HG02970 (cell line): ENCODE measurements around the gene MUL1.

Experiments used
- ATAC-seq: cut with Tn5 transposase; IDR thresholded peaks from one replicate; pipeline ENCODE4 v1.9.1; 2021; ENCODE audit warnings: mild to moderate bottlenecking, moderate library complexity, moderate number of reproducible peaks; ENCODE audit not compliant: unreplicated experiment, low FRiP score

The MUL1 gene

GRCh38 chr1:20472860-20473711 is 34.9 kb downstream of the MUL1 start:
- ATAC-seq = no peak

GRCh38 chr1:20472121-20472520 is 35.8 kb downstream of the MUL1 start:
- no peak for ATAC-seq

- no peak for ATAC-seq
Observed at GRCh38 chr1:20470194-20470593, 37.8 kb downstream of the MUL1 start.

DNA sequence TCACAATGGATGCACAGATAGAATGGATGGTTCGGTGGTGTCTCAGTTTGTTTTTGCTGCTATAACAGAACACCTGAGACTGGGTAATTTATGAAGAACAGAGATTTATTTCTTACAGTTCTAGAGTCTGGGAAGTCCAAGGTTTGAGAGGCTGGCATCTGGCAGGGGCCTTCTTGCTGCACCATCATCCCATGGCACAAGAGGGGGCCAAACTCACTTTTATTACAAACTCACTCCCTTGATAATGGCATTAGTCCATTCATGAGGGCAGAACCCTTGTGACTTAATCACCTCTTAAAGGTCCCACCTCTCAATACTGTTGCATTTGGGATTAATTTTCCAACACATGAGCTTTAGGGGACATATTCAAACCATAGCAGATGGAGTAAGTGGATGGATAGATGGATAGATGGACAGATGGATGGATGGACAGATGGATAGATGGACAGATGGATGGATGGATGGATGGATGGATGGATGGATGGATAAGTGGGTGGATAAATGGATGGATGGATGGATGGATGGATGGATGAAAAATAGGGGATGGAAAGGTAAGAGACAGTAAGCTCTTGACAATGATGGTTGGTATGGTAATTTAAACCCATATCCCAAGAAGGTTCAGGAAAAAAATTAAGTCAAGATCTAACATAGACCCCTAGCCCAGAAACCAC is 38.4 kb downstream of the MUL1 start:
- no peak for ATAC-seq

DNA sequence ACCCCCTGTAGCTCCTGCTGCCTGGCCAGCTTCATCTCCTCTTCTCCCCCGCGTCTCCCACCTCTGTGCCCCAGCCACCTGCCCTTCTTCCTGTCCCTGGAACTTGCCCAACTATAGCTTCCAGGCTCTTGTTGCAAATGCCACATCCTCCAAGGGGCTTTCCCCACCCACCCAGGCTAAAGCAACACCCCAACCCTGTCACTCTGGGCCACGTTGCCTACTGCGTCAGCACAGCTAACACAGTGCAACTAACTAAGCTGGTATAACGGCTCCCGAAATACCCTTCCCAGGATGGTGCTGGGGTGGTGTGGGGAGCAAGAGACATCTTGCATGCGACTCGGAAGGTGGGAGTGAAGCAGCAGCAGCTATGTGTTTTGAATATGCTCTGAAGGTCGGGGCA is 41.7 kb downstream of the MUL1 start:
- no peak for ATAC-seq

GRCh38 chr1:20465187-20465586 is 42.8 kb downstream of the MUL1 start:
- no peak for ATAC-seq

- no peak for ATAC-seq
Observed at GRCh38 chr1:20463502-20463901, 44.4 kb downstream of the MUL1 start.

- ATAC-seq = no peak
Observed at GRCh38 chr1:20462397-20462796, 45.6 kb downstream of the MUL1 start.

GRCh38 chr1:20458717-20459116 is 49.2 kb downstream of the MUL1 start:
- ATAC-seq = no peak

GRCh38 chr1:20454004-20454403 is 53.9 kb downstream of the MUL1 start:
- ATAC-seq = no peak

- ATAC-seq = no peak
Observed at GRCh38 chr1:20449735-20450311, 58.1 kb downstream of the MUL1 start.
